Tibial nerve (tissue), 3 donors: ENCODE measurements around the gene NFKBIE.

Source experiments
- CTCF ChIP-seq, 5 experiments: fragments of 200-600 bp in 3 of 5; fragments of 450-650 bp in 2 of 5; sonication (generic) in 3 of 5; IDR thresholded peaks; one replicate each; pipeline ENCODE4 v1.5.1; 2016 to 2019; ENCODE audit warnings: antibody characterized with exemption in 5 of 5, mild to moderate bottlenecking in 3 of 5, moderate library complexity in 2 of 5
- POLR2A ChIP-seq, 2 donors: fragments of 450-650 bp; IDR thresholded peaks; one replicate each; pipeline ENCODE4 v1.6.1; 2017; ENCODE audit warnings: antibody characterized with exemption in 2 of 2, mild to moderate bottlenecking in 2 of 2, moderate library complexity in 2 of 2

- TF ChIP-seq CTCF (IDR thresholded peaks at IDR 0.05) (no peak), POLR2A (IDR thresholded peaks at IDR 0.05) (peak in 1 of 2 donors; percentile 12)
Measured at GRCh38 chr6:44247338-44248302, 17.7 kb downstream of the NFKBIE start.
